ENCODE measurements around the gene REX1BD. TPM values are rescaled to one million over a fixed set of nuclear protein-coding genes. Genes with fewer than 3 reads are reported as not detected.

The REX1BD gene
- total and polyA plus RNA-seq, 2 donors (not counting 3 experiments of a cell fraction or from before 2014, with no cell fraction given) = 64.4 to 90.9 TPM

- Histone ChIP-seq H4K20me1 (replicated peaks; ENCODE audit: control insufficient read depth, extremely low read depth, insufficient read depth, low read length) (no peaks in the 10 kb centered on the region), H3K4me1 (ENCODE audit: control insufficient read depth, extremely low read depth, insufficient read depth, low read length) (peaks cover 3% of the 10 kb centered on the region), H2AFZ (ENCODE audit: low read depth, low read length) (no peak overlapping the region), H3K9me3 (replicated peaks; ENCODE audit: control insufficient read depth, insufficient read depth, low read length) (no peaks in the 10 kb centered on the region), H3K27ac (ENCODE audit: insufficient read depth, low read depth, low read length) (no peak overlapping the region), H3K9ac (replicated peaks; ENCODE audit: extremely low read depth, insufficient read depth, low read length) (no peak overlapping the region), H3K79me2 (ENCODE audit: control insufficient read depth, insufficient read depth, low read length) (no peaks in the 10 kb centered on the region), H3K27me3 (ENCODE audit: control insufficient read depth in 2 of 2, insufficient read depth in 2 of 2, low read length in 2 of 2) (peaks cover 60 to 68% of the 10 kb centered on the region in 2 experiments), H3K4me3 (replicated peaks in 1 of 3; ENCODE audit: insufficient read depth in 1 of 3, low read depth in 1 of 3, low read length in 3 of 3) (no peak overlapping the region), H3K4me2 (ENCODE audit: insufficient read depth, low read length) (no peak overlapping the region), H3K36me3 (ENCODE audit: control insufficient read depth in 2 of 2, extremely low read depth in 1 of 2, insufficient read depth in 2 of 2, low read length in 2 of 2) (no peaks in the 10 kb centered on the region), H3K9me1 (replicated peaks; ENCODE audit: control insufficient read depth, extremely low read depth, insufficient read depth, low read length) (no peaks in the 10 kb centered on the region)
- FAIRE-seq = no peak
- TF ChIP-seq EZH2 (IDR thresholded peaks at IDR 0.05; ENCODE audit: borderline replicate concordance, low read depth, low read length, severe bottlenecking) (peak; percentile 96), POLR2AphosphoS5 (IDR thresholded peaks at IDR 0.05; ENCODE audit: insufficient read depth, low read depth, low read length) (no peak)
- intact Hi-C loops (cut with micrococcal nuclease) = no loop called here
- no peak for DNase-seq (ENCODE audit: low read depth, low spot score)
- CTCF ChIA-PET = interaction anchor here (0.6 kb wide), 1 partner anchor 135 kb away, joined by 4 read pairs; no protein-coding TSS in a partner anchor
- POLR2A ChIA-PET = no interaction called here
- dilution Hi-C loops (cut with MboI; ENCODE audit: extremely low pct_ligation_motif_present, low sequenced_read_pairs) = no loop called here
- no TSS peak for BruUV-seq (replicated peaks)
These were observed 17.1 kb downstream of the REX1BD start for GRCh38 chr19:18605546-18606280.

- Histone ChIP-seq H3K27ac (ENCODE audit: insufficient read depth, low read depth, low read length) (no peak within 1 kb of the TSS), H2AFZ (ENCODE audit: low read depth, low read length) (no peak within 1 kb of the TSS), H3K79me2 (ENCODE audit: control insufficient read depth, insufficient read depth, low read length) (no peaks in the 10 kb centered on the region), H4K20me1 (replicated peaks; ENCODE audit: control insufficient read depth, extremely low read depth, insufficient read depth, low read length) (no peaks in the 10 kb centered on the region), H3K4me1 (ENCODE audit: control insufficient read depth, extremely low read depth, insufficient read depth, low read length) (peaks cover 8% of the 10 kb centered on the region), H3K9ac (replicated peaks; ENCODE audit: extremely low read depth, insufficient read depth, low read length) (no peak within 1 kb of the TSS), H3K4me2 (ENCODE audit: insufficient read depth, low read length) (no peak within 1 kb of the TSS), H3K27me3 (ENCODE audit: control insufficient read depth in 2 of 2, insufficient read depth in 2 of 2, low read length in 2 of 2) (peaks cover 64 to 75% of the 10 kb centered on the region in 2 experiments), H3K9me3 (replicated peaks; ENCODE audit: control insufficient read depth, insufficient read depth, low read length) (no peaks in the 10 kb centered on the region), H3K4me3 (replicated peaks in 1 of 3; ENCODE audit: insufficient read depth in 1 of 3, low read depth in 1 of 3, low read length in 3 of 3) (no peak within 1 kb of the TSS), H3K36me3 (ENCODE audit: control insufficient read depth in 2 of 2, extremely low read depth in 1 of 2, insufficient read depth in 2 of 2, low read length in 2 of 2) (no peaks in the 10 kb centered on the region), H3K9me1 (replicated peaks; ENCODE audit: control insufficient read depth, extremely low read depth, insufficient read depth, low read length) (no peaks in the 10 kb centered on the region)
- ChIA-PET CTCF (interaction anchor here (1.5 kb wide), 1 partner anchor 13 kb away, joined by 5 read pairs; no protein-coding TSS in a partner anchor), POLR2A (no interaction called here)
- no TSS peak for BruUV-seq (replicated peaks)
- intact Hi-C loops (cut with micrococcal nuclease) (no loop called here), dilution Hi-C loops (cut with MboI; ENCODE audit: extremely low pct_ligation_motif_present, low sequenced_read_pairs) (no loop called here)
- TF ChIP-seq MYC (IDR thresholded peaks at IDR 0.05; ENCODE audit: low read depth, low read length) (no peak), POLR2A (IDR thresholded peaks at IDR 0.05; ENCODE audit: low read depth, low read length) (no peak), EZH2 (IDR thresholded peaks at IDR 0.05; ENCODE audit: borderline replicate concordance, low read depth, low read length, severe bottlenecking) (peak; percentile 94)
- DNase-seq (ENCODE audit: low read depth, low spot score) (no peak), FAIRE-seq (no peak)
These were observed 18.0 kb downstream of the REX1BD start, which contains the start of gene CRLF1 for GRCh38 chr19:18606281-18607225. Gene CRLF1 (minus strand): TSS chr19:18606799. CDS start chr19:18606656, 143 bp downstream.
